SK-N-SH treated with all-trans-retinoic acid at 6 μM for 48 hours (cell line): ENCODE measurements around the gene LPGAT1.

Experiments used
- ARNTL ChIP-seq: fragments of 450-650 bp; formaldehyde crosslinking; IDR thresholded peaks from 2 replicates; pipeline ENCODE4 v1.5.0; 2020; ENCODE audit warnings: low read depth, mild to moderate bottlenecking, moderate library complexity, borderline replicate concordance
- CREB5 ChIP-seq: fragments of 250-450 bp; sonication (Bioruptor Pico); IDR thresholded peaks from 2 replicates; pipeline ENCODE4 v1.5.1; 2020; ENCODE audit warnings: low read depth, mild to moderate bottlenecking, moderate library complexity
- CSRNP3 ChIP-seq: fragments of 250-450 bp; sonication (Bioruptor Pico); IDR thresholded peaks from 2 replicates; pipeline ENCODE4 v1.5.1; 2021; ENCODE audit warnings: mild to moderate bottlenecking, moderate library complexity
- GLIS3 ChIP-seq: fragments of 250-450 bp; sonication (Bioruptor Pico); IDR thresholded peaks from 2 replicates; pipeline ENCODE4 v1.5.0; 2020; ENCODE audit warnings: mild to moderate bottlenecking, moderate library complexity
- PATZ1 ChIP-seq: fragments of 250-450 bp; sonication (Bioruptor Pico); IDR thresholded peaks from 2 replicates; pipeline ENCODE4 v1.8.0; 2020; ENCODE audit warnings: mild to moderate bottlenecking, moderate library complexity, borderline replicate concordance
- PPARA ChIP-seq: fragments of 250-450 bp; sonication (Bioruptor Pico); IDR thresholded peaks from 2 replicates; pipeline ENCODE4 v1.5.0; 2020; ENCODE audit warnings: mild to moderate bottlenecking, borderline replicate concordance
- ZC3H10 ChIP-seq: fragments of 250-450 bp; sonication (Bioruptor Pico); IDR thresholded peaks from 2 replicates; pipeline ENCODE4 v1.5.1; 2021; ENCODE audit warnings: mild to moderate bottlenecking, moderate library complexity
- ZFP30 ChIP-seq: fragments of 450-650 bp; formaldehyde crosslinking; IDR thresholded peaks from 2 replicates; pipeline ENCODE4 v1.5.0; 2022; ENCODE audit warnings: mild to moderate bottlenecking, moderate library complexity

- TF ChIP-seq CSRNP3 (CRISPR knock-in tag) (no peak), PATZ1 (CRISPR knock-in tag) (no peak), ARNTL (no peak), CREB5 (CRISPR knock-in tag) (no peak), GLIS3 (CRISPR knock-in tag) (no peak), PPARA (CRISPR knock-in tag) (no peak), ZFP30 (no peak), ZC3H10 (no peak)
These were observed 119.3 kb downstream of the LPGAT1 start for GRCh38 chr1:211711315-211711705.
